B cell (primary cell): Measurements from ENCODE around the gene SAMD1. TPM values are rescaled to one million over a fixed set of nuclear protein-coding genes. Genes with fewer than 3 reads are reported as not detected.

ENCODE experiments used
- ATAC-seq: fragments of 200-7000 bp; cut with Tn5 transposase; one replicate; pipeline ENCODE4 v1.10.0; 2021; ENCODE audit warnings: low read depth, mild to moderate bottlenecking, moderate number of reproducible peaks, moderate library complexity
- CTCF ChIA-PET: fragments of 350-600 bp; sonication (Branson Sonifier 250); formaldehyde crosslinking; loops from one replicate; lab custom pipeline; 2021; ENCODE audit warnings: antibody characterized with exemption, inconsistent platforms; lab: Charles Lee
- POLR2A ChIA-PET: fragments of 350-600 bp; sonication (Branson Sonifier 250); formaldehyde crosslinking; loops from one replicate; lab custom pipeline; 2021; ENCODE audit warnings: antibody characterized with exemption; lab: Charles Lee
- DNase-seq: peaks from one replicate; pipeline ENCODE4 v3.0.0; 2013
- H2AFZ ChIP-seq: 2 replicates; pipeline ENCODE4 v1.6.1; 2012; ENCODE audit warnings: mild to moderate bottlenecking, low read depth, low read length; ENCODE audit not compliant: insufficient read depth, poor library complexity, severe bottlenecking
- H3K27ac ChIP-seq, 2 donors: 1 replicate in 1 of 2; 2 replicates in 1 of 2; pipeline ENCODE4 v1.5.1; 2012 to 2013; ENCODE audit warnings: low read length in 2 of 2, mild to moderate bottlenecking in 2 of 2, moderate library complexity in 1 of 2
- H3K27me3 ChIP-seq, 4 experiments: fragments of 200-600 bp in 1 of 4; sonication (generic) in 1 of 4; replicated peaks in 1 of 4; 1 replicate in 2 of 4; 2 replicates in 2 of 4; pipeline versions ENCODE4 v1.6.1 to v1.7.0; 2013 to 2016; ENCODE audit warnings: low read length in 3 of 4, mild to moderate bottlenecking in 2 of 4, mixed read lengths in 1 of 4, moderate library complexity in 1 of 4; ENCODE audit not compliant: insufficient read depth in 4 of 4, control insufficient read depth in 3 of 4; ENCODE audit errors: control extremely low read depth in 1 of 4
- H3K36me3 ChIP-seq, 2 experiments: replicated peaks in 1 of 2; 1 replicate in 1 of 2; 2 replicates in 1 of 2; pipeline versions ENCODE4 v1.6.1 to v1.7.1; 2013; ENCODE audit warnings: low read length in 1 of 2; ENCODE audit not compliant: insufficient read depth in 2 of 2, control insufficient read depth in 1 of 2; ENCODE audit errors: control extremely low read depth in 1 of 2, extremely low read depth in 1 of 2
- H3K4me1 ChIP-seq, 2 donors: fragments of 200-600 bp in 1 of 2; sonication (generic) in 1 of 2; 1 replicate in 1 of 2; 2 replicates in 1 of 2; pipeline versions ENCODE4 v1.5.1 to v1.6.1; 2013 to 2017; ENCODE audit warnings: low read length in 2 of 2; ENCODE audit not compliant: control insufficient read depth in 2 of 2, insufficient read depth in 2 of 2
- H3K4me2 ChIP-seq: replicated peaks from 2 replicates; pipeline ENCODE3; 2012; ENCODE audit warnings: mild to moderate bottlenecking, low read depth, low read length; ENCODE audit not compliant: poor library complexity, severe bottlenecking
- H3K4me3 ChIP-seq, 5 experiments: fragments of 200-600 bp in 1 of 5; sonication (generic) in 1 of 5; 1 replicate in 3 of 5; 2 replicates in 2 of 5; pipeline versions ENCODE4 v1.5.1 to v1.7.0; 2011 to 2016; ENCODE audit warnings: low read length in 4 of 5, mild to moderate bottlenecking in 4 of 5, low read depth in 2 of 5, control low read depth in 1 of 5, moderate library complexity in 1 of 5; ENCODE audit not compliant: insufficient read depth in 1 of 5; ENCODE audit errors: control extremely low read depth in 1 of 5, extremely low read depth in 1 of 5
- H3K79me2 ChIP-seq: fragments of 200-600 bp; sonication (generic); one replicate; pipeline ENCODE4 v1.6.0; 2016; ENCODE audit warnings: low read length; ENCODE audit not compliant: control insufficient read depth, insufficient read depth
- H3K9ac ChIP-seq: fragments of 200-600 bp; sonication (generic); 2 replicates; pipeline ENCODE4 v1.6.1; 2017; ENCODE audit warnings: mild to moderate bottlenecking, low read length, moderate library complexity
- H3K9me3 ChIP-seq, 3 donors: one replicate each; pipeline versions ENCODE4 v1.6.1 to v1.7.1; 2013; ENCODE audit warnings: low read length in 2 of 3; ENCODE audit not compliant: control insufficient read depth in 2 of 3, insufficient read depth in 1 of 3; ENCODE audit errors: control extremely low read depth in 1 of 3
- H4K20me1 ChIP-seq: 2 replicates; pipeline ENCODE4 v1.6.0; 2012; ENCODE audit warnings: mild to moderate bottlenecking, low read length; ENCODE audit not compliant: insufficient read depth, control insufficient read depth, poor library complexity, severe bottlenecking
- H3K27ac Mint-ChIP-seq: one replicate; pipeline ENCODE4 v1.8.0; 2021; ENCODE audit warnings: mixed read lengths
- H3K27me3 Mint-ChIP-seq: one replicate; pipeline ENCODE4 v1.8.0; 2021; ENCODE audit warnings: mixed read lengths
- H3K4me1 Mint-ChIP-seq: one replicate; pipeline ENCODE4 v1.8.0; 2021; ENCODE audit warnings: mixed read lengths
- H3K4me3 Mint-ChIP-seq: one replicate; pipeline ENCODE4 v1.8.0; 2021; ENCODE audit warnings: mixed read lengths
- H3K9me3 Mint-ChIP-seq: one replicate; pipeline ENCODE4 v1.8.0; 2022; ENCODE audit warnings: mixed read lengths; ENCODE audit not compliant: insufficient read depth
- EZH2 ChIP-seq: IDR thresholded peaks from 2 replicates; pipeline ENCODE4 v1.6.1; 2012; ENCODE audit warnings: borderline replicate concordance, low read depth, mild to moderate bottlenecking, moderate library complexity, low read length; ENCODE audit not compliant: insufficient read depth, poor library complexity, severe bottlenecking
- WGBS: methylation state at CpG from one replicate; pipeline ENCODE4 v1.1.5; 2013; ENCODE audit warnings: missing lambda C conversion rate; ENCODE audit not compliant: insufficient coverage; 5-methylcytosine and 5-hydroxymethylcytosine counted together
- intact Hi-C: fragments of 100-400 bp; cut with micrococcal nuclease; formaldehyde crosslinking; loops from one replicate; pipeline ENCODE4 v1.10.0; 2022
- polyA plus RNA-seq: library from polyadenylated mRNA; depleted of rRNA; stranded (reverse); fragments of >200 nt; gene quantifications from 2 replicates; pipeline ENCODE4 v1.2.3, GENCODE V29; 2012
- total RNA-seq, 2 donors: library from RNA; stranded (reverse); fragments of 120-200 nt in 1 of 2; gene quantifications; 1 replicate in 1 of 2; 2 replicates in 1 of 2; pipeline versions ENCODE4 v1.2.3 to v1.2.4, GENCODE V29; 2013 to 2022
- TF ChIP-seq, protein P1 (sequence below): fragments of 200-600 bp; IDR thresholded peaks from one replicate; pipeline ENCODE4 v1.8.0; 2022; ENCODE audit warnings: antibody characterized with exemption, mild to moderate bottlenecking

SAMD1 gene
- total and polyA plus RNA-seq, 2 donors (not counting 1 experiment from before 2014, with no cell fraction given), result 17.4 to 39.2 TPM

DNA sequence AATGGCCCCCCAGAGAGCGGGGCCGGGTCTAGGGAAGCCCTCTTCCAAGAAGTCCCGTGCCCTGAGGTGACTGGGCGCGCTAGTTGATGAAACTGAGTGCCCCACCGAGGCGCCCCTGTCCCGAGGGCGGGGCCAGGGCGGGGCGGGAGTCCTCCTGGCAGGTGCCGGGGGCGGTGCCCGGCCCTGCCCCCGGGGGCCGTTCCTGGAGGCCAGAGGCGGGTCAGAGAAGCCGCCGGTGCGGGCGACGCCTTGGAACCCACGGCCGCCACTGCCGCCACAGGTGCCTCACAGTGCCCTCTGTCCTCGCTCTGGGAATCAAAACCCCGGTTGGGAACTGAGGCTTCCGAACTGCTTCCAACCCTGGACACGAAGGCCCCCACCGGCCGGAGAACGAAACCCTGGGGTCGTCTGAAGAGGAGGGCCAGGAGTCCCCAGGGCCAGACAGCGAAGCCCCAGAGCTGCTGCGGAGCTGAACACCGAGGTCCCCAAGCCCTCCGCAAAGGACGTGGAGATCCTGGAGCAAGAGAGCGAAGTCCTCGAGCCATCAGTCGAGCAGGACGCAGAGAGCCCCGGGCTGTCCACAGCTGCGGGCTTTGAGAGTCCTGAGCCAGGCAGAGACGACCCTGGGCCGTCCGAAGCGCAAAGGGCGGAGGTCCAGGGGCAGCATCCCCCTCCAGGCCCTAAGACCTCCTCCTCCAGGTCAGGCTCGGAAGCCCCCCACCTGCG lies 17.9 kb downstream of the SAMD1 start, which contains the start of gene MISP3:
MISP3 (plus strand) TSS at position 252 of the 726 bp plus-strand sequence. CDS start 524 bp downstream, outside the sequence.
- Histone ChIP-seq H3K27ac (no peak within 1 kb of the TSS), H3K9me3 (peaks cover 0 to 3% (median 0%) of the 10 kb centered on the region in 3 donors), H4K20me1 (no peaks in the 10 kb centered on the region), H3K79me2 (no peaks in the 10 kb centered on the region), H3K4me1 (peaks cover 31 to 35% of the 10 kb centered on the region in 2 donors), H3K9ac (peak within 1 kb of the TSS; percentile 72), H2AFZ (peak within 1 kb of the TSS; percentile 91), H3K27me3 (peaks cover 0 to 18% (median 5%) of the 10 kb centered on the region in 4 experiments), H3K4me3 (peak within 1 kb of the TSS; percentile 47 to 79 (median 59)), H3K4me2 (peak within 1 kb of the TSS; percentile 99), H3K36me3 (no peaks in the 10 kb centered on the region)
- CTCF ChIA-PET, result interaction anchor here (0.7 to 6.8 kb wide), 23 partner anchors 8 to 276 kb away, joined by 3 to 92 read pairs (median 7); partner anchors contain the start of genes ASF1B, BRME1, CC2D1A and IL27RA
- ATAC-seq (peak; percentile 29), DNase-seq (no peak)
- Mint-ChIP-seq H3K9me3 (no peaks in the 10 kb centered on the region), H3K27me3 (peaks cover 5% of the 10 kb centered on the region), H3K4me3 (peak within 1 kb of the TSS; percentile 87), H3K4me1 (peaks cover 26% of the 10 kb centered on the region), H3K27ac (peak within 1 kb of the TSS; percentile 41)
- intact Hi-C loops, result loop anchor here (1.0 to 5.0 kb wide), 5 partner anchors 9 to 120 kb away; partner anchors contain the start of genes ASF1B and DCAF15
- POLR2A ChIA-PET, result interaction anchor here (0.5 to 1.4 kb wide), 4 partner anchors 24 to 191 kb away, joined by 5 to 9 read pairs (median 7); no protein-coding TSS in a partner anchor
- TF ChIP-seq EZH2, result no peak
- TF ChIP-seq, protein P1, sequence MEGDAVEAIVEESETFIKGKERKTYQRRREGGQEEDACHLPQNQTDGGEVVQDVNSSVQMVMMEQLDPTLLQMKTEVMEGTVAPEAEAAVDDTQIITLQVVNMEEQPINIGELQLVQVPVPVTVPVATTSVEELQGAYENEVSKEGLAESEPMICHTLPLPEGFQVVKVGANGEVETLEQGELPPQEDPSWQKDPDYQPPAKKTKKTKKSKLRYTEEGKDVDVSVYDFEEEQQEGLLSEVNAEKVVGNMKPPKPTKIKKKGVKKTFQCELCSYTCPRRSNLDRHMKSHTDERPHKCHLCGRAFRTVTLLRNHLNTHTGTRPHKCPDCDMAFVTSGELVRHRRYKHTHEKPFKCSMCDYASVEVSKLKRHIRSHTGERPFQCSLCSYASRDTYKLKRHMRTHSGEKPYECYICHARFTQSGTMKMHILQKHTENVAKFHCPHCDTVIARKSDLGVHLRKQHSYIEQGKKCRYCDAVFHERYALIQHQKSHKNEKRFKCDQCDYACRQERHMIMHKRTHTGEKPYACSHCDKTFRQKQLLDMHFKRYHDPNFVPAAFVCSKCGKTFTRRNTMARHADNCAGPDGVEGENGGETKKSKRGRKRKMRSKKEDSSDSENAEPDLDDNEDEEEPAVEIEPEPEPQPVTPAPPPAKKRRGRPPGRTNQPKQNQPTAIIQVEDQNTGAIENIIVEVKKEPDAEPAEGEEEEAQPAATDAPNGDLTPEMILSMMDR, result no peak
- WGBS, result 1% methylated on average over 51 of the region's 51 CpGs
